Femur (tissue), 1 donor: ENCODE measurements around the gene RPS6KA4.

ENCODE experiments used
- DNase-seq: peaks from one replicate; pipeline ENCODE4 v3.0.0-alpha.2; 2017

RPS6KA4 gene

DNA sequence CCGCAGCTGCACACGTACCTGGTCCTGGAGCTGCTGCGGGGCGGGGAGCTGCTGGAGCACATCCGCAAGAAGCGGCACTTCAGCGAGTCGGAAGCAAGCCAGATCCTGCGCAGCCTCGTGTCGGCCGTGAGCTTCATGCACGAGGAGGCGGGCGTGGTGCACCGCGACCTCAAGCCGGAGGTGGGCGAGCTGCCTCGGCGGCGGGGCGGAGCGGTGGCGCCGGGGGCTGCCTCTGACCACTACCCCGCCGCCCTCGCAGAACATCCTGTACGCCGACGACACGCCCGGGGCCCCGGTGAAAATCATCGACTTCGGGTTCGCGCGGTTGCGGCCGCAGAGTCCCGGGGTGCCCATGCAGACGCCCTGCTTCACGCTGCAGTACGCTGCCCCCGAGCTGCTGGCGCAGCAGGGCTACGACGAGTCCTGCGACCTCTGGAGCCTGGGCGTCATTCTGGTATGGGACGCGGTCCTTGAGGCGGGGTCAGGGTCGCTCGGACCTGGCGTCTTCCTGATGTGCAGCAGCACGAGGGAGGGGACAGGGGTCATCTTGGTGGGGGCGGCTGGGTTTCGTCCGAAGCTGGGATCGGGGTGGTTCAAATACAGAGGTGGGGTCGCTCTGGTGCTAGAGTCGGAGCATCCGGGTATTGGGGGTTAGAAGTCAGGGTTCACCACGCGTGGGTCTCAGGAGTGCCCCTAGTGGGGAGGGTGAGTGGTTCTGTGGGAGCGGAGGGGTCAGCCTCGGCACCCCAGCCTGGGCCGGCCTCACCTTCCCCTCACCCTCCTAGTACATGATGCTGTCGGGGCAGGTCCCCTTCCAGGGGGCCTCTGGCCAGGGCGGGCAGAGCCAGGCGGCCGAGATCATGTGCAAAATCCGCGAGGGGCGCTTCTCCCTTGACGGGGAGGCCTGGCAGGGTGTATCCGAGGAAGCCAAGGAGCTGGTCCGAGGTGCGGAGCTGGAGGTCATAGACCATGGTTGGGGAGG, 10.8 kb downstream of the RPS6KA4 start:
- no peak for DNase-seq

DNA sequence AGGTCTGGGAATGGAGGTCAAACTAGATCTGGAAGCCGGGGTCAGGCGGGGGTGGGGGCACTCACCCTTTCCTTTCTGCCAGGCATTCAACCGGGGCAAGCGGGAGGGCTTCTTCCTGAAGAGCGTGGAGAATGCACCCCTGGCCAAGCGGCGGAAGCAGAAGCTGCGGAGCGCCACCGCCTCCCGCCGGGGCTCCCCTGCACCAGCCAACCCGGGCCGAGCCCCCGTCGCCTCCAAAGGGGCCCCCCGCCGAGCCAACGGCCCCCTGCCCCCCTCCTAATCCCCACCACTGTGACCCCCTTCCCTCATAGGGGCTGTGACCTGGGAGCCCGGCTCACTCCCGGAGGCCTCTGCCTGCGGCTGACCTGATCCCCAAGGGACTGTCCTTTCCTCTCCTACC, 12.2 kb downstream of the RPS6KA4 start:
- no peak for DNase-seq

DNA sequence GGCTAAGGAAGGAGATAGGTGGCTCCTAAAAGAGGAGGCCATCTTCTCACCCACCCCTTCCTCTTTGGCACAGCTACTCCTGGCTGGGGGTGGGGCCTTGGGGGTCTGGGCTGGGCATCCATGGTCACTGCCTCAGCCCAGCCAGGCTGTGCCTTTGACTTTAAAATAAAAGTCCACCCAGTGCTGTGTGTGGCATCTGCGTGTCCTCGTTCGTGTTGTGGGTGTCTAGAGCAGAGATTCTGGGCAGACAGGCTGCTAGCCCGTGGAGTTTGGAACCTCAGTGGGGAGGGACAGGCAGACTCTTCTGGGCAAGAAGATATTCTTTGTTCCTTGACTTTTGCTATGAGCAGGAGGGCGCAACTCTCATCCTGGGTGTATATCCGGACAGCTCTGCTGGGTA, 13.1 kb downstream of the RPS6KA4 start:
- DNase-seq: no peak

DNA sequence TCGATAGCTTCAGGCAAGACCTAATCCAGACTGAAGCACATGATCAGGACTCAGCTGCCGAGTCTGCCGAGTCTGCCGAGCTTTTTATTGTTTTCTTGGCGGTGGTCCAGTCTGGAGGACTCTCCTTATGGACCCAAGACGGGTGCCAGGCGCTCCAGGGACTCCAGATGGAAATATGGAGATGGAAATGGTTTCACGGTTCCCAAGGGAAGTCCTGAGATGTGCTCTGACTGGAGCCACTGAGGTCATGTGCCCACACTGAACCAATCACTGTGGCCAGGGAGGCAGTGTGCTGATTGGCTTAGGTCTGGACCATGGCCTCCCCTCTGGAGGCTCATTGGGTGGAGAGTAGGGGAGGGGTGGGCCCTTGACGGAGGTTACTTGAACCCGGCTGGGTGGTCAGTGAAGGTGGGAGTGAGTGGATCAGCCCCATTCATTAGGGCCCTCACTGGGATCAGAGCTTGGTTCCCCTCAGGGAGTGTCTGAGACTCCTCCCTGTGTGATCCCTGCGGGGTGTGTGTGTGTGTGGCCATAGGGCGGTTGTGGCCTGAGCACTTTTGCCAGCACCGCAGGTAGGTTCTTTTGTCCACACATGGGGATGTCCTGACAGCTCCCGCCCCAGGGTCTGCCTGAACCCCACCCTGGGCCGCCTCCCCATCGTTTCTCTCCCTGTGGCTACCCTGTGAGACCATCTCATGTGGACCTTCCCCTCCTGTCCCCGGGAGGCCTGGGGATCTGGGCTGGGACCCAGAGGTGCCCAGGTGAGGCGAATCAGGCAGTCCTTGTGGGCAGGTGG, 14.0 kb downstream of the RPS6KA4 start:
- no peak for DNase-seq

DNA sequence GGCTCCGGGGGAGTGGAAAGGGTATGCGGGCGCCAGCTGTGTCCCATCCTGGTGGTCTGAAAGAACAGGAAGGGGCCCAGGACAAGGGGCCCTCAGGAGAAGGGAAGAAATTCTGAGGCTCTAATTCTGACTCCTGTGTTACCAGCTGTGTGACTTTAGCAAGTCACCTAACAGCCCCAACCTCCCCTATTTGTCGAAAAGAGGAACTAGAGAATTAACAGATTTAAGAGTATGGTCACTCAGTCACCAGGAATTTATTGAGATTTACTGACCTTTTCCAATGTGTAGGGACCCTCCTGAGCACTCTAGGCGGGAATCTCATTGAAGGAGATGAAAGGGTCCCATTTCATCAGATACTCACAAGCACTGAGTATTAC, 14.6 kb downstream of the RPS6KA4 start:
- no peak for DNase-seq

DNA sequence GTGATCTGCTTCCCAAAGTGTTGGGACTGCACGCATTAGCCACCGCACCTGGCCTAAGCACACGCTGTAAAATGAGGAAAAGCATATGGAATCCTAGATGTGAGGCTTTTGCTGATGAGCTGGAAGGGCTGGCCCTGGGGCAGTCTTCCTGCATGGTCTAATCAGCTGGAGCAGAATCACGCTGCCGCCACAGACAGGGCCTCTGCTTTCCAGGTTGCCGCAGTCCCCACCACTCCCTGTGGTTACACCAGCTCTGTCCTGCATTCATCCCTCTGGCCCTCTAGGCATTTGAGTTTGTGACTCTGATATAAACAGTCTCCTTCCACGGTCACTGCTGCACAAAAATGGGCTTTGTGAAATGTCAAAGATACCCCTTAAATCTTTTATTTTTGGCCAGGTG, 17.1 kb downstream of the RPS6KA4 start:
- DNase-seq: no peak

DNA sequence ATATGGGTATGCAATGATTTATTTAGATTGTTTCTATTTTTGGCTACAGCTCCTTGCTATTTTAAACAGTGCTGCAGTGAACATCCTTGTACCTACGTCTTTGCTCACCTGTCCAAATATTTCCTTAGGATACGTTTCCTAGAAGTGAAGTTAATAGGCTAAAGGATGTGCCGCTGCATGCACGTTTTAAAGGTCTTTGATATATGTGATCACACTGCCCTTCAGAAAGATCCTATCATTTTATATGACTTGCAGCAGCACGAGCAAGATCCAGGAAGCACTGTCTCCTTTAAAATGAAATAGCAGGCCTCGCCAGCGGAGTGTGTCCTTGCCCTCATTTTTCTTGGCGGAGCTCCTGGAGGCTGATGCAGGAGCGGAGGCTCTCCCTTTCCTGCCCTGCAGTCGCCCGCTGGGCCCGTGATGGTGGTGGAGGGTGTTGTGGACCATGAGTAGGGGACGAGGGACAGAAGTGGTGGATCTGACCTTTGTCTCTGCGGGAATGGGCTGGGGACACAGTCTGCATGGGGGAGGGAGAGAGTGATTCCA, 19.4 kb downstream of the RPS6KA4 start:
- peak; percentile 71 for DNase-seq

DNA sequence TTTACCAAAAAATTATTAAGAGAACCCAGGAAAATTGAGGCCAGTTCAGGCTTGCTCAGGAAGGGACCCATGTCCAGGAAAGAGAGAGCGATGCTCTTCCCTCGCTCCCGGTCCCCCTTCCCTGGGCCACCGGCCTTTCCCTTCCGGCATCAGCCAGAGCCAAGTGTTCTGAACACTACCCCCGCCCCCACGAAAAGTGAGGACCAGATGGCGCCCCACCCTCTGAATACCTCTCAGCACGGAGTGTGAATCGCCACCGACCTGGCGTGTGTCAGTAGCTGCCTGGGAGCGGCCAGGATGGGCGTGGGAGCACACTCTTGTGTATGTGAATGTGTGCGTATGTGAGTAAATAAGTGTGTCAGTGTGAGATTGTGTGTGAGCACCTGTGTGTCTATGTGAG, 20.2 kb downstream of the RPS6KA4 start:
- no peak for DNase-seq

DNA sequence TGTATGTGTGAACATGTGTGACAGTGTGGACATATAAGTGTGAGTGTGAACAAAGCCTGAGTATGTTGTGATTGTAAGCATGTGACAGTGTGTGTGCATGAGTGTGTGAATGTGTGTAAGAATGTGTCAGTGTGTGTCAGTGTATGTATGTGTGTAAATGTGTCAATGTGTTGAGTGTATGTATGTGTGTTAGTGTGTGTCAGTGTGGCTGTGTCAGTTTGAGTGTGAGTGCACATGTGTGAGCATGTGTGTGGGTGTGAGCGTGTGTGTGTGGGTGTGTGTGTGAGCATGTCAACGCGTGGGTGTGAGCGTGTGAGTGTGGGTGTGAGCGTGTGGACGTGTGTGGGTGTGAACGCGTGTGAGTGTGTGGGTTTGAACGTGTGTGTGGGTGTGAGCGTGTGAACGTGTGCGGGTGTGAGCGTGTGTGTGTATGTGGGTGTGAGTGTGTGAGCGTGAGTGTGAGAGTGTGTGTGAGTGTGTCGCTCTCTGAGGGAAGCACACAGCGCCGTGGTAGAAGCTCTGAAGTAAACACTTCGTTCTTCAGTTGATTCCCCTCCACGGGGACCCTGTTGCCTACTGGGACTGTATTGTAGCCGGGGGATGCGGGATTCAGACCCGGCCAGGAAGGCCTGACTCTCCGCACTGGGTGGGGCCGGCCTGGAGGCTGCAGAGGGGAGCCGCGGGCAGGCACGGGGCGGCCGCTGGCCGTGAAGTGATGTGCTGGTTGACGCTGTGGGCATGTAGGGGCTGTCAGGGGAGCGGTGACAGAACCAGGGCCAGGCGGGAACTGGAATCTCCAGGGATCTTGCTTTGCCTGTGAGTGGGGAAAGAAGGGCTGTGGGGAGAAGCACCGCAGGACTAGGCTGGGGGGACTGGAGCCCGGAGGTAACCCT, 21.1 kb downstream of the RPS6KA4 start:
- DNase-seq: no peak

DNA sequence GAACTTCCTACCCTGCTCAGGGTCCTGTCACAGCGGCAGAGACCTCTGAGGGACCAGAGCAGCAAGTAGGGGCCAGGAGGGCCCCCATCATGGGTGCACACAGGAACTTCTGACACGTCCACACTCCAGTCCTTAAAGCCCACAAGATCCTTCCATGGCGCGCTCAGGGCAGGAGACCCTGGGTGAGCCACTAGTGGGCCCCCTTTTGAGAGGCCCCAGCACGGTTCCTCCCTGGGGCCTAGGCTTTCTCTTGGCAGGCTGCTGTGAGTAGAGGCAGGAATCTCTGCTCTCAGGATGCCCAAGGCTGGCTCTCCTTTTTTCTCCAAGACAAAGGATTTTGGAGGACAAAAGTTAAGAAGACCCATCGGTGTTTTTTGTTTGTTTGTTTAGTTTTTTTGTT, 22.4 kb downstream of the RPS6KA4 start:
- no peak for DNase-seq

DNA sequence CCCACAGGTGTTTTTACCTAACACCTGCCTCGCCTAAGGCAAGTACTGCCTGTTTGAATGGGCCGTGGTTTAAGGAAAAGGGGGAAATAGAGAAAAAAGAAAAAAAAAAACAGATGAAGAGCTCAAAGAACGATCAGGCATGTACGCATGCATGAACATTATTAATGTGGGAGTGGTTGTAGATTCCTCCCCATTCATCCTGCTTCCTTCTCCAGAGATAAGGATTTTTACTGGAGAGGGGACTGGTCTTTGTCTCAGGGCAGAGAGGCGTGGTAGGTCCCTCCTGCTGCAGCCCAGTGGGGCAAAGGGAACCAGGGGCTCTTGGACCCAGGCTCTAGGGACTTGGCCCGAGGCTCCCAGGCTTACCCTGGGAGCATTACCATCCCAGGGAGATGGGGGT, 23.1 kb downstream of the RPS6KA4 start:
- no peak for DNase-seq

DNA sequence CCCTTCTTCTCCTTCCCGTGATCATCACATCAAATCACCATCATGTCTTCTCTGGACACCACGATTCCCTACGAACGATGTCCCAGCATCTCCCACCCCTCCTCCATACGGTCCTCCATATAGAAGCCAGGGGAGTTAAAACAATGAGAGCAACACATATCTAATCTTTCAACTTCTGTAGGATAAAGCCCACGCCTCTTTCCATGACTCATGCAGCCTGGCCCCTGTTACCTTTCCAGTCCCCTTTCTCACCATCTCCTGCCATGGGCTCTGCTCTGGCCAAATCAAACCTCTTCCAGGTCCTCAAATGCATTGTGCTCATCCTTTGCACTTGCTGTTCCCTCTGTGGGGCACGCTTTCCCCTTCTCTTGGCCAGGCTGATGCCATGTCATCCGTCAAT, 23.6 kb downstream of the RPS6KA4 start:
- no peak for DNase-seq

DNA sequence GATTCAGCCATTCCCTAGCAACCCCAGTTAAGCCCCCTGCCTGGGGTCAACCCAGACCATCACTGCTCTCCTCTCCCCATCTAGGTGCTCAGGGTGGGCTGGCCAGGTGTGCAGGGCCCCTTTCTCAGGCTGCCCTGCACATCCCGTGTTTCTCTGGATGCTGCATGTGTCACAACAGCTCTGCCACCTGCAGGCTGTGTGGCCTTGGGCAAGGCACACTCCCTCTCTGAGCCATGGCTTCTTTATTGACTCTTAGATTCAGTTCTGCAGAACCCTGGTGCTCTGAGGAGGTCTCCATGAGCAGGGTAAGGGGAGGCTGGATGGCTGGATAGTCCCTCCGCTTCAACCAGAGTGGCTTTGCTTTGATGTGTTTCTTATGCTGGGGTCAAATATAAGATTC, 24.6 kb downstream of the RPS6KA4 start:
- DNase-seq: no peak

DNA sequence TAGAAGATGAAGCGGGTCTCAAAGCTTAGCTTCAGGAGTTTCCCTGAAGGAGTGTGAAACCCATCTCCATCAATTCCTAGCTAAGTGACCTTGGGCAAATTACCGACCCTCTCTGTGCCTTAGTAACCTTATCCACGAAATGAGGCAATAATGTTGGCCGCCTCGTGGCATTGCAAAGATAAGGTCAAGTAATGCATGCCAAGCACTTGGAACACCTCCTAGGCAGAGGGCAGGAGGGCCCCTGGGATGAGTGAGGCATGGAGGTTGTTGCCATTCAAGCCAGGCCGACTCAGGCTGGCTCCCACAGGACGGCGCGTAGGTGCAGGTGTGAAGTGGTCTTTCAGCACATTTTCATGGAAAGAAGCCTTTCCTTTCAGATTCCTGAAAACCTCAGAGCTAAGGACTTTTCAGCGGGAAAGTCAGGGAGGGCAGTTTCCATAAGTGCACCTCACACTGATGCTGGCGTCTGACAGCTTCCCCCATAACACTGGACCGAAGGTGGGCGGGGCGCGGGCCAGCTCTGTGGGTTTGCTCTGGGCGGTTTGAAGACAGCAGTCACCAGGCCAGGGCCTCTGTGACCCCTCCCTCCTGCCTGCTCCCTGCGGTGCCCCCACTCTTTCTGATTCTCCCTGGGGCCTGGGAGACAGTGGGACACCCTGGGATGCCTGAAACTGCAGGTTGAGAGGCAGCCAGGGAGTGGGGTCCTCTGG, 25.2 kb downstream of the RPS6KA4 start:
- DNase-seq: no peak

DNA sequence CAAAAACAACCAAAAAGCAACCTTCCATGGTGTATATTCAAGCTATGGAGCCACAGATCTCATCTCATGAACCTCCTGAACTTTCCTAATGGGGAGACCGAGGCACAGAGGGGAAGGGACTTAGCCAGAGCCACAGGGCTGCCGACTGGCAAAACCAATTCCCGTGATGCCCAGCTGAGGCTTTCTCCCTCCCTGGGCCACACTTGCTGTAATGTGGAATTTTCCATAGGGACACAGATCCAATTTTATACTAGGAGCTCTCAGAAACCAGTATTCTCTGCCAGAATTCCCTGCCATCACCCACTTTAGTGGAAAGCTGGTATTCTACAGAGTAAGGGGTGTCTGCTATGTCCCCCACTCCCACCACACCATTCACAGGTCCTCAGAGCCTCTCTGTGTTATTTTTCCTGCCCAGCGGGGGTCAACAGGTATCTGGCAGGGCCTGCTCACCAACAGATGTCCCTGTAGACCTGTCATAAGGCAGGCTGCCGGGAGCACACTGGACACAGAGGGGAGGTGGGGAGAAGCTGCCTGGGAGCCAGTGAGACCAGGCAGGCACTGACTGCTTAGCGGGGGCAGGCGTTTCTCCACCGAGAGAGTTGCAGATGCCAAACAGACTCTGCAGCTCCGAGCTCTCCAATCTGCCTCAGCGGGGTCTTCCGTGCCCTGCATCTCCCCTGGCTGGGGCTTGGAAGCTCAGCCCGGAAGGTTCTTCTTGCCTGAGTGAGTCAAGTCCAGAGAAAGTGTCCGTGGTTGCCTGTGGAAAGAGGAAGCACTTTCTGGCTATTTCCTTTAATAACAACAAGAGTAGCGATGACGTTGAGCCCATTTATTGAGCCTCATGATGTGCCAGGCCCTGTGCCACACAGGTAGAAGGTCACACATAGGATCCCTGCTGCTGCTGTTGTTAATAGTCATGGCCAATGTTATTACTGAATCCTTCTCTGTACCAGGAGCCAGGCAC, 26.3 kb downstream of the RPS6KA4 start:
- DNase-seq: no peak

DNA sequence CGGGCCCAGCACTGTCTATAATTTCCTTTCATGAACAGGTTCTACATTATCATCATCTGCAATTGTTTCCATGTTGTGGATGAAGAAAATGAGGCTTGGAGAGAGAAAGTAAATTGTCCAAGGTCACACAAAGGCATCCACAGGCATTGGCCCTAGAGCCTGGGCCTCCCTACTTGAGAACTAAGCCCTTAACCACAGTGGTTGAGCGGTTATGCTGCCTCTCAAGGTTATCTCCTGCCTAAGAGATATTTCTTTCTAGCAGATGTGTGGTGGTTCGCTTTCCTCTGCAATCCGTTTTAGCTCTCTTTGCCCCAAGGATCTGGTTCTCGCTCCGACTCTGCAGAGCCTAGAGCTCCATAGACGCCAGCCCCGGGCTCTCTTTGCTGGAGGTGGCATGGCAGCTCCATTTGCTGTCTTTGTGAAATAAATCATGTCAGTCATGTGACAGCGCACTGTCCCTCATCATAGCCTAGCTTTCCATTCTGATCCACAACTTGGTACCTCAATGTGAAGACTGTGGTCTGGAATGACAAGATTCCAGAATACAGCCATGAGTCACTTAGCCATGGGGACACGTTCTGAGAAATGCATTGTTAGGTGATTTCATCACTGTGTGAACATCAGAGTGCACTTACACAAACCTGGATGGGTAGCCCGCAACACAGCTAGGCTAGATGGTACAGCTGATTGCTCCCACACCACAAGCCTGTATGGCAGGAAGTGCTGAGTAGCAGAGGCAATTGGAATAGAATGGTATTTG, 27.2 kb downstream of the RPS6KA4 start:
- no peak for DNase-seq

DNA sequence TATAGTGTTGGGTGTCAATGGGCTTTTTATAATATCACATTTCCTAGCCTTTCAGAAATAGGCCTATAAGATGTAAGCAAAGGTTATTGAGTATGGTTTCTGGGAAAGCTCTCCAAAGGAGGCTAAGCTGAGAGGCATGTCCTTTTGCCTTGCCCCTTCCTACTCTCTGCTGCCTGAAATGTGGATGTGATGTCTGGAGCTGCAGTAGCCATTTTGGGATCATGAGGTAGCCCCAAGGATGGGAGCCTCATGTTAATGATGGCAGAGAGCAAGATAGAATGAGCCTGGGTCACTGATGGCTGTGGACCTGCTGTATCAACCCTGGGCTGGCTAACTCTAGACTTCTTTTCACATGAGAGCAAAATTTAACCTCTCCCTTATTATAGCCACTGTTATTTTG, 29.0 kb downstream of the RPS6KA4 start:
- no peak for DNase-seq

DNA sequence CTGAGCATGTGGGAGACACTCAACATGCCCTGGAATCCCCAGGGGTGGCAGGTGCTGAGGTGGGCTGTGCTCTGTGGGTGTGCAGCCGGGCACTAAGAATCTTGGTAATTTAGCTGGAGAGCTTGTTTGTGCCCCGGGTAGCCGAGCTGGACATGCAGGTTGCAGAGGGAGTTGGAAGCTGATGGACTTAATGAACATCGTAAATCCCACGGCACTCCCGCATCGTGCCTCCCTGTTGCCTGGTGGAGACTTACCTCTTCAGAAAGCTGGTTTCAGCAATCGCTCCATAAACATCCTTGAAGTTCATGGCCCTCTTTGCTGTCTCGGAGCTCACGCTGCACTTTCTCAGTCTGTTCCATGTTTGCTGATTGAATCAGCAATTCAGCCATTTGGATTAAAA, 29.9 kb downstream of the RPS6KA4 start:
- no peak for DNase-seq

DNA sequence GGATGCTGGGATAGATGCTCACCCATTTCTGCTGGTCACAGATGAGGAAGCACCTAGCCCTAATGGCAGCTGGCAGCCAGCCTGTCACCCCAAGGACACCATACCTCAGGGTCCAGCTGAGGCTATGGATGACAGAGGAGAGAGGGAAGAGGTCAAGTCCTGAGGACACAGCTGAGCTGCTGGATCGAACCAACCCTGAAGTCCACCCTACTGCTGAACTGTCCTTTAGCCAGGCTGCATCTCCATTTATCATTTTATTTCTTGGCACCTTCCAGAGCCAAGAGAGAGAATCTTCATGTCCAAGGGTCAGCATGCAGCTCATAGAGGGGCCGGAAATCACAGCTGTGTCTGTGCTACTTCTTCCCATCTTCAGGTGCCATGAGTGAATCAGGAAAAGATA, 30.9 kb downstream of the RPS6KA4 start:
- no peak for DNase-seq

DNA sequence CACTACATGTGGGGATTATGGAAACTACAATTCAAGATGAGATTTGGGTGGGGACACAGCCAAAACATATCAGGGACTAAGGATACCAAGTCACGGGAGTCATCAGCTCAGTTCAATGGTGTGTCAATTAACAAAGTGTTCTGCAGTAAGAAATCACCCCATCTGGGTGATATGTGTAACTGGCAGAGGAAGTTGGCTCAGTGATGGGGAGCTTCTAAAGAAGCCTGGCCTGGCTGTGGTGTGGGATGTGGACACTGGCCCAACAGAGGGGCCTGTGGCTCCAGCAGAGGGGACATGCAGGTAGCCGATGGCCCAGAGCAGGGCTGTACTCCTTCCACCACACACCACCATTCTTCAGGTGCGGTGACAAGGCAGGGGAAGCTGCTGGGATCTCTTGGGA, 31.6 kb downstream of the RPS6KA4 start:
- DNase-seq: no peak
